GDM1 (cell line): Measurements from ENCODE around the gene RELL2.

Experiments used
- DNase-seq: peaks from one replicate; lab custom pipeline; 2025; lab: John Stamatoyannopoulos, UW

RELL2 gene

DNA sequence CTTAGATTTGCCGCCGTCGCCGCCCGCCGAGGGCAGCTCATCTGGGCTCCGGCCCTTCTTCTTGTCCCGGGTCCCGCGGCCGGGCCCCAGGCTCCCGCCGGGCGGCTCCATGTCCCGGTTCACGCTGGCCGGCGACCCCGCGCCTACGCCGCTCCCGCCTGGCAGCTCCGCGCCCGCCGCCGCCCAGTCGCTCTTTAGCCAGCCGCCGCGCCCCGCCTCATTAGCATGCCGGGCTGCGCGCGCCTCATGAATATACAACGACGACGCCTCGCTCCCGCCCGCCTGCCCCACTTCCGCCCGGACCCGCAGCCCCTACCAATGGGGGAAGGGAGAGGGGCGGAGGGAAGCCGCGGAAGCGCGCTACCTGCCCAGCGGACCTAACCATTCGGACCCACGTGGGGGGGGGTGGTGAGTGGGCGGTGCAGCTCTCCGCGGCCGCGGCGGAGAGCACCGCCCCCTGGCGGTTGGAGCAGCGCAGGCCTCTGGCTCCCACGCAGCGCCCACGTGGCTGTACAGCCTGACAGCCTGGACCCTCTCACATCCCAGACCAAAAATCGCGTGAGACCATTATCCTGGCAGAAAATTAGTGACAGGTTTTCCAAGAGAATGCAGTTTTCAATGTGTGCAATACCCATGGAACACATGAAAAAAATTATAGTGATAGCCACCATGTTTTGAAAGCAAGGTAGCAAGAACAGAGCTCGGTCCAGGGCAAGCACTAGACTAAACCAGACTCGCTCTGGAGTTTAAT lies 17.8 kb upstream of the RELL2 start, which contains the start of gene DIAPH1:
Gene DIAPH1 (minus strand): TSS at position 197 of the 751 bp plus-strand sequence. CDS start 86 bp downstream, at position 111.
- peak; percentile 98 for DNase-seq

DNA sequence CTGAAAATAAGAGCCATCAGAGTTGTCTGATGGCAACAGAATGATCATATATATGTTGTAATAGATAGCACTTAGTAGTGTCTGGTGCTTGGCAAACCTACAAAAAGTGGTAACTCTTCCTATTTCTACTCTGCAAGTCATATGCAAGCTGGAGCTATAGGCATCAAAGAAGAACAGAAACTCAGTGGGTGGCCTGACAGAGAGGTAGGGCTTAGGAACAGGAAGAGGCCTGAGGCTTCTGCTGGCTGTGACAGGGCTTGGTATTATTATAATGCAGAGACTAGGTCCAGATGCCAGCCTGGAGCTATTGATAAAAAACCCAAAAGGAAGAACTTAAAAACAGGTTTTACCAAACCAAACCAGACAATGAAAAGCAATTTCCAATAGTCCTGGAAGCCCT lies 13.6 kb upstream of the RELL2 start:
- DNase-seq: no peak

DNA sequence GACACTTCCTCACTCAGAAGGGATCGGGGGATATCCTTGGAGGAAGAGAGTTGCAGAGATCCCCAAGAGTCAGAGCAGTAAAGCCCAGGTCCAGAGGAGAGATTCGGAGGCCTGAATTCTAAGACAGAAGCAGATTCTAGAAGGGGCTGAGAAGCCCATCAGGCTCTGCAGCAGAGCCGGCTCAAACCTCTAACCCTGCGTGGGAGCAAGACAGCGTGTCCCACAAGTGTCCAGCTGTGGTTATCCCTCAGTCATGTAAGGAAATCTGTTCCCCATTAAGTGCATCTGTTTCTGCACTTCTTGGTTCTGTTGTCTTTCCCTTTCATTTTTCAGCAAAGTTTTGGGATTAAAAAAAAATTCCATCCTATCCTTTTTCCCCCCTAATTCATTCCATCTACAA lies 13.2 kb upstream of the RELL2 start:
- no peak for DNase-seq

DNA sequence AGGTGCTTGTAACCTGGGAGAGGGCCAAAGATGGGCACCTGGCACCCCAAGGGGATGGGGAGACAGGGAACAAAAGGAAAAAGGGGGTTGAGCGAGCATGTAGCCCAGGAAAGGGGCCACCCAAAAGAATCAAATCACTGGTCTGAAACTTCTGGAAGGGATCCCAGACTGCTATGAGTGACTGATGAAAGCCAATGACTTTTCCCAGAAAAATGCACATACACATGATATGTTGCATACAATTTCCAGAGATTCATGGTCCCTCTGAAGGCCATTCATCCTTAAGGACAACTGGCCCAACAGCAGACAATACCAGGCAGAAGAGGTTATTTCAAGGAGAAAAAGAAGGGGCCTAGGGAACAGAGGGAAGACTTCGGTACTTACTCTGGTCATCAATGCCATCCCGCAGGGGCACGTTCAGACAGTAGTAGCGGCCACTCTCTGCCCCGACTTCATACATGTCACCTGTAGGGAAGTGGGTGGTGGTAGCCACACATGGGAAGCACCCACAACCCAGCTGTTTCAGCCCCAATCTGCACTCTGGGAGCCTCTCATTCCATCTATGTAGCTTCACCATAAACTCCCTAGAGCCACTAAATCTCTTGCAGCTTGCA lies 8.5 kb upstream of the RELL2 start:
- DNase-seq: no peak

DNA sequence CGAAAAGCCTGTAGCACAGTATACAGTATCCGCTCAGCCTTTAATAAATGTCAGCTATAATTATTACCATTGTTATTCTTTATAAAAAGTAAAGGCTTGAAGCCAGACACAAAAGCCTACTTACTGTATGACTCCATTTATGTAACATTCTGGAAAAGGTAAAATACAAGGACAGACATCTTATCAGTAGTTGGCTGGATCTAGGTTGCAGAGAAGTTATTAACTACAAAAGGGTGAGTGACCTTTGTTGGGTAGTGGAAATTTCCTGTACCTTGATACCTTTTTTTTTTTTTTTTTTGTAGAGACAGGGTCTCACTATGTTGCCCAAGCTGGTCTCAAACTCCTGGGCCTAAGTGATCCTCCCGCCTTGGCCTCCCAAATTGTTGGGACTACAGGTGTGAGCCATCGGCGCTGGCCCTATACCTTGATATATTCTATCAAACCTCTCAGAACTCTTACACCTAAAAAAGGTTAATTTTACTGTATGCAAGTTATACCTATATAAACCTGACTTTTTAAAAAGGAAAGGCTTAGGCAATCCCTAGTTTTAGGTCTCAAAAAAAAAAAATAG lies 6.1 kb upstream of the RELL2 start:
- DNase-seq: no peak

DNA sequence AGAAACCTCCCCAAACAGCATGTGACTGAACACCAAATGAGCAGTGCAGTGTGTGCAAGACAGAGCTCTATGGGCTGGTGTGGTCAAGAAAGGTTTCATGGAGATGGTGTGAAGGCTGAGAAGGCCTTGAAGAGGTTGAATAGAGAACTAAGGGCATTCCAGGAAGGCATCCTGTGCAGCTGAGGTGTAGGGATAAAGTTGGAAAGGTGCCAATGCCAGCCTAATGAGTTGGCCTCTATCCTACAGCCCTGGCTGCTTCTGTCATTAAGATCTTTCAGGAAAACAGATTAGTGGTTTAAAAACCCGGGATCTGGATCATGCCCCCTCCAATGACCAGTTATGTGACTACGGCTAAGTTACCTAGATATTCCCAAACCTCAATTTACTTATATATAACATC lies 4.1 kb upstream of the RELL2 start:
- DNase-seq: no peak

DNA sequence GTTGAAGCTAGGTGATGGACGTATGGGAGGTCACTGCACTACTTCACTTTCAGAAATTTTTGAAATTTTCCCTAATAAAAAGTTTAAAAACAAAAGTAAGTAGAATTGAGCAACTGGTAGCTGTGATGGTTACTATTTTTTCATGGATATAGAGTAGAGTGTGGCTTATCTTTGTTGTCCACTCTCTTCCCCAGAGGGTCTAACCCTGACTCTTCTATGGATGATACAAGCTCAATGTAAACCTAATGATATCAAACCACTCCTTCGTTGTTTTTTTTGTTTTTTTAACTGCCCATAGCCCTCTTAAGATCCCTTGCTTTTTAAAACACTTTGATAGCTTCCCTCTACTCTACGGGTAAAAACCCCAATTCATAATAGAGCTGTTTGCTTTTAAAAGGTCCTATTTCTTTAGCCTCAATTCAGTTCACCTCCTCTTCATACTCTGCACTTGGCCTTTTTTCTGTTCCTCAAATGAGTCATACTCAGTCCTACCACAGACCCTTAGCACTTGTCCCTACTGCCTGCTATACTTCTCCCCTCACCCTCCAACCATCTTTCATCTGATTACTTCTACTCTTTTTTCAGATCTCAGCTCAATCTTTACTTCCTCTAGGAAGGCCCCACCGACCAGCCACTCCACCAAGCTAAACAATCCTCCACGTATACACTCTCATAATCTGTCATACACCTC lies 2.8 kb upstream of the RELL2 start:
- no peak for DNase-seq

DNA sequence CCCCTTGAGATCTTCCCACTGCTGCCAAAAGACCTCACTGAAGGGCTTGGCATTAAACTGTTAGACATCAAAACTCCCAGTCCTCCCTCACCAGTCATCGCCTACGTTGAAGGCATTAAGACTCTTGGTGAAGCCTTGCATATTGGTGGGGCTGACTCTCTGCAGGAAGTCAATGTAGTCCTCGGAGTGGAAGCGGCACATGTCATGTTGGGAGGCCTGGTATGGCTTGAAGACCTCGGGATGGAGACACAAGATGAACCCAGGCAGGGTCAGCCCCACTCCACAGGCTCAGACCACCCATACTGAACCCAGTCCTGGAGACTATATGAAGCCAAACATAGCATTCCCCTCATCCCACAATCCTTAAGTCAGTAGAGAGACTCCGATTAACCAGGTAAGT lies 2.1 kb upstream of the RELL2 start:
- no peak for DNase-seq

DNA sequence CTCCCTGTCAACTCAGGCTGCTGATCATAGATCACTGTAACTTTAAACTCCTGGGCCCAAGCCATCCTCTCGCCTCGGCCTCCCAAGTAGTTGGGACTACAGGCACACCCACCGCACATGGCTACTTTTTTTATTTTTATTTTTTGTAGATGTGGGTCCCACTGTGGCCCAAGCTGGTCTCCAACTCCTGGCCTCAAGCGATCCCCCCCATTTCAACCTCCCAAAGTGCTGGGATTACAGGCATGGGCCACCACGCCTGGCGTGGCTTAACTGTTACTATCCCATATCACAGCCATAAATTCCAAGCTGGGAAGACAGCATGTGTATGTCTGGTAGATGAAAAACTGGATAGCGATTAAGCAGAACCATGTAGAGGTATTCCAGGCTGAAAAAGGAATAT lies 1.2 kb upstream of the RELL2 start:
- no peak for DNase-seq

DNA sequence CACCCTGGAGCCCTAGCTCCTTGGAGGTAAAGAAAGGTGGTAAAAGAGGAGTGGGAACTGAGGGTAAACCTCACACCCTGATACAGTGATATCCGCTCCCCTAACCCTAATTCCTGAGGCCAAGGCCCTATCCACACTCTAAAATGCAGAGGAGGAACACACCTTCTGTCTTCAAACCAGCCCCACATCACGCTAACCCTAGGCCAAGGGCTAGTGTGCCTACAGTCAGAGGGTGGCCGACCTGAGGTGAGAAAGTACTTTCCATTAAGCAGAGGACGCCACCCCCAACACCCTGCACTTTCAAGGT lies 738 bp upstream of the RELL2 start:
- no peak for DNase-seq

DNA sequence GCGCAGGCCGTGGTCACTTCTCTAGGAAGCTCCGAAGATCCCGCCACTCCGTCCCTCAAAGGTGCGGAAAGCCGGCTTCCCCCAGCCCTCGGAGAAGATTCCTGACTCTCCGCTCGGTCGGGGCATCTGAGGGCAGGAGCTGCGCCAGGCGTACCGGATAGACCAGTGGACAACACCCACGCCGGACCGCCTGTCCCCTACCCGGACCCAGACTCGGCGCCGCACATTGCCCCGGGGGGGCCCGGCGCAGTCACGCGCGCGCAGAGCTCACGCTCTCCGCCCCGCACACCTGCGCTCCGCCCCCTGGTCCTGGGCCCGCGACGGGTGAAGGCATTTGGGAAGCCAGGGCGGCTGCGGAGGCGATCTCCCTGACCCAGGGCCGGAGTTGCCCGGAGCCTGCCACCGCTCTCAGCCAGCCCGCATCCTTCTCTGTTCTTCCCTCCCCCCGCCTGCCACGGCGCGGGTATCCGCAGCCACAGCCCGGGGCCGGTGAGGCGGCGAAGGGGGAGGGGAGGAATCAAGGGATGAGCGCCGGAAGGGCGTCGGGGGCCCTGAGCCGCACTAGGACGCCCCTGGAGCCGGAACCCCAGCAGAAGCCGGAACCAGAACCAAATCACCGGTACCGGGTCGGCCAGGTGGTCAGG lies 448 bp downstream of the RELL2 start:
- no peak for DNase-seq

DNA sequence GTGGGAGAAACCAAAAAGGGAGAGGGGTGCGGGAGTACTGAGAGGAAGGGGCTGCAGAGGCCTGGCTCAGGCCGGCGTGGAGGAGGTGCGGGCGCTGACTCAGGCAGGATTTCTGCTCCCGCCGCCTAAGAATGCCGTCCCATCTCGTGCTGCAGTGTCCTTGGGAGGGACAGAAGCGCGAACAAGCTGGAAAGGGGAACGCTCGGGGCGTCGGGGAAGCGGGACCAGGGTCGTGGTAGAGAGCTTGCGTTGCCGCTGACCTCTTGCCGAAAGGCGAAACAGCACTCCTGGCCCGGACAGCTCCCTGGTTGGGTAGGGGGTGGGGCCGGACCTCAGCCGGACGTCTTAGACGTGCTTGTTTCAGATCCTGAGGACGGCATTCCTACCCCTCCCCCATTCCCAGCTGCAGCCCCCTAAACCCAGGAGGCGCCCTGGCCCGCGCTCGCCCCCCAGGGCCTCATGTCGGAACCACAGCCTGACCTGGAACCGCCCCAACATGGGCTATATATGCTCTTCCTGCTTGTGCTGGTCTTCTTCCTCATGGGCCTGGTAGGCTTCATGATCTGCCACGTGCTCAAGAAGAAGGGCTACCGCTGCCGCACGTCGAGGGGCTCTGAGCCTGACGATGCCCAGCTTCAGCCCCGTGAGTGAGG lies 1.1 kb downstream of the RELL2 start:
- peak; percentile 33 for DNase-seq

DNA sequence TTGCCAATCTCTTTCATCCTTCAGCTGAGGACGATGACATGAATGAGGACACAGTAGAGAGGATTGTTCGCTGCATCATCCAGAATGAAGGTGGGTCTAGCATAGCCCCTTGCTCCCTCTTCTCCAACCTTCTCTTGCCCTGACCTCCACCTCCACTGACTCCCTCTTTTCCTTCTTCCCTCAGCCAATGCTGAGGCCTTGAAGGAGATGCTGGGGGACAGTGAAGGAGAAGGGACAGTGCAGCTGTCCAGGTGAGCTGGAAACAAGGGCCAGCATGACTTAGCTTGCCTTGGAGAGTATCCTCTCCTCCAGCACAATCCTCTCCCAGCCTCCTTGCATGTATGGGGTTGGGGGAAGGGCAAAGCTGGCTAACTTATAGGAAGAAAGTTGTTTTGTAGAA lies 2.0 kb downstream of the RELL2 start:
- no peak for DNase-seq

DNA sequence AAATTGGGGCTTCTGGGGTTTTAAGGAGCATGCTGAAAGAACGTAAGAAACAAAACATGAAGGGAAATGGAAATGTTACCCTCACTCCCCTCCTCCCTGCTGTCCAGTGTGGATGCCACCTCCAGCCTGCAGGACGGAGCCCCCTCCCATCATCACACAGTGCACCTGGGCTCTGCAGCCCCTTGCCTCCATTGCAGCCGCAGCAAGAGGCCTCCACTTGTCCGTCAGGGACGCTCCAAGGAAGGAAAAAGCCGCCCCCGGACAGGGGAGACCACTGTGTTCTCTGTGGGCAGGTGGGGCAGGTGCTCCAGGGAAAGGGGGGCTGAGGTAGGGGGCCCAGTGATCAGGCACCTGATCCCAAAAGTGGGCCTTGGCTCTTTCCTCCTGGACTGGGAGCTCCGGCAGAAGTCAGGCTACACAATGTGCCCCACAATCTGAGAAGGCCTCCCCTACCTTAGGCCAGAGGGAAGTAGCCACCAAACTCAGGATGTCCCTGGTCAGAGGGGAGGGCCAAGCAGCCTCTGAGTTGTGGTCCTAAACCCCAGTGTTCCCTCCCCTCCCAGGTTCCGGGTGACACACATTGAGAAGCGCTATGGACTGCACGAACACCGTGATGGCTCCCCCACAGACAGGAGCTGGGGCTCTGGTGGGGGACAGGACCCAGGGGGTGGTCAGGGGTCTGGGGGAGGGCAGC lies 2.7 kb downstream of the RELL2 start:
- no peak for DNase-seq

DNA sequence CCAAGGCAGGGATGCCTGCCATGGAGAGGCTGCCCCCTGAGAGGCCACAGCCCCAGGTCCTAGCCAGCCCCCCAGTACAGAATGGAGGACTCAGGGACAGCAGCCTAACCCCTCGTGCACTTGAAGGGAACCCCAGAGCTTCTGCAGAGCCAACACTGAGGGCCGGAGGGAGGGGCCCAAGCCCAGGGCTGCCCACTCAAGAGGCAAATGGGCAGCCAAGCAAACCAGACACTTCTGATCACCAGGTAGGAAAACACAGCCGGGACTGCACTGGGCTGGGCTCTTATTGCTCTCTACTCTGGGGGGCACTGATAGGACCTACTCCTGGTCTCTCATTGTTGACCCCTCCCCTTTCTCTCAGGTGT lies 3.2 kb downstream of the RELL2 start:
- DNase-seq: no peak

DNA sequence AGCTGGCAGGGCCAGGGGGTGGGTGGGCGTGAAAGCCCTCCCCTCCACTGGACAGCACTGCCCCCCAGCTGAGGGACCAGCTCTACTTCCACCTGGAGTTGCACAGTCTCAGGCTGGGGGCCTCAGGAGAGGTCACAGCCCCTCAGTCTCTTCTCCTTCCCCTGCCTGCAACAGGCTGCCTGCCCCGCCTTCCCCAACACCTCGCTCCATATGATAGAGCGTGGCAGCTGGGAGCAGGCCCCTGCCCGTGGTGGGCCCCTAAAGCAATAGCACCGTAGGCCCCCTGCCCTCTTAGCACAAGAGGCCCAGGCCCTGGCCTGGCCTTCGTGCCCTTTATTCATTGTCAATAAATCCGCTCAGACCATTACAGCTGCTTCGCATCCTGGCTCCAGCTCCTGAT lies 3.9 kb downstream of the RELL2 start:
- no peak for DNase-seq

DNA sequence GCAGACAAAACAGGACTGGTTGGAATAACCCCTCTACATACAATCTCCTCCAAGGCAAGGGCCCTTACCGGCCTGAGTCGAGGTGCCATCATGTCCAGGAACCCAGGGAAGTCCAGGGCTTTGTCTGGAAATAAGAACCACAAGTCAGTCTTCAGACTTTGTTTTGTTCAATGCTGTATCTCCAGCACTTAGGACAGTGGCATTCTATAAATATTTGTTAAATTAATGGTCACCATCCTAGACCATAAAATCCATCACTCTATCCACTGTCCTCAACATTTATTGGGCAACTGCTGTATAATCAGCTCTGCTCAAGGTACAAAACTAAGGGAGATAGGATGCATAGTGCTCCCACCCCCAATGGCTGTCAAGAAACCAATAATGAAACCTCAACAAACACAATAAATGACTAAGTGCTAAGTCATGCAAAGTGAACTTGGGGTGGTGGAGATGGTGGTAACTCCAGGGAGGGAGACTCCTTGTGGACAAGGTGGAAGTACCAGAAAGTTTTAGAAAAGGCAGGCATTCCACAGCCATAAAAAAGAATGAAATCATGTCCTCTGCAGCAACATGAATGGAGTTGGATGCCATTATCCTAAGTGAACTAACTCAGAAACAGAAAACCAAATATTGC lies 5.0 kb downstream of the RELL2 start:
- peak; percentile 1 for DNase-seq

DNA sequence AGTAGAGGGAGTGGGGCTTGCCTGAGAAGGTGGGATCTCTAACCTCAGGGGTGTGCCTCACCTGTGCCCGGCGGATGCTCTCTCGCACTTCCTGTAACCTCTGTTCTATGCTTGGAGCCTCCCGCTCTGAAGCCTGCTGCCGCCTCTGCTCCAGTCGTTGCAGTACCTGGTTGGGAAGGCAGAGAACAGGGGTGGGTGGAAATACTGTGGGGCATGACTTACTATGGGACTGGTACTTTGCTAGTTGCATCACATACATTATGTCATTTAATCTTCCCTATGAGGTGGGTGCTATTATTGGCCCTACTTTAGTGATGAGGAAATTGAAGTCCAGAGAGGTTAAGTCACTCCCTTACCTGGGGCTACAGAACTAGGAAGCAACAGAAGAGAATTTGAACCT lies 9.2 kb downstream of the RELL2 start:
- no peak for DNase-seq

DNA sequence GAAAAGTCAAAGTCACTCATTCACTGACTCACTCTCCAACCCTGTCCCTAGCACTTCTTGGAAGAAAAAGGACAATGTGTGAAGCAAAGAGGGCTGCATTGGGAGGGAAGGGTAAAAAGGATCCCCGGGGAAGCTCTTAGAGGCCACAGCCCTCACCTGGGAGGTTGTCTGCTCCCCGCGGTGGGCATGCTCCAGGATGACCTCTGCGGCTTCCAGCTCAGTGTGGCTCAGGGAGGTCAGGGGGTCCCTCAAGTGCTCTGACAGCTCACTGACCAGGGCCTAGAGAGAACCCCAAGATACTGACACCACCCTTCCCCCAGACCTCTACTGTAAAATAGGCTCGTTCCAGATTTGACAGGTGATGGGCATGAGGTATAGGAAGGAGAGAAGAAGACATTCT lies 10.4 kb downstream of the RELL2 start:
- DNase-seq: no peak

DNA sequence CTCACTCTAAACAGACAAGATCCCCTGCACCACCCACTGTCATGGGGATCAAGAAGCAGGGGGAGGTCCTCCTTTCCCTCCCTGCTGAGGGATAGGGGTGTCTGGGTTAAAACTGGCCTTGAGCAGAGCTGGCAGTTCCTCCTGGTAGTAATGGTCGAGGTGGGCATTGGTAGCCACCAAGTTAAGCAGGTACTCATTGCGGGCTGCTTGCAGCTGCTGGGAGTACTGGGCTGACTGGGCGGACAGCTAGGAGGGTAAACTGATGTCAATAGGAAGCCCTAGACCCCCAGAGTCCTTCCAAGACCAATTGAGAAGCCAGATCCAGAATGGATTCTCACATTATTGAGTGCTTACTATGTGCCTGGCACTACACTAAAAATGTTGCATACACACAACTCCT lies 11.1 kb downstream of the RELL2 start:
- no peak for DNase-seq

DNA sequence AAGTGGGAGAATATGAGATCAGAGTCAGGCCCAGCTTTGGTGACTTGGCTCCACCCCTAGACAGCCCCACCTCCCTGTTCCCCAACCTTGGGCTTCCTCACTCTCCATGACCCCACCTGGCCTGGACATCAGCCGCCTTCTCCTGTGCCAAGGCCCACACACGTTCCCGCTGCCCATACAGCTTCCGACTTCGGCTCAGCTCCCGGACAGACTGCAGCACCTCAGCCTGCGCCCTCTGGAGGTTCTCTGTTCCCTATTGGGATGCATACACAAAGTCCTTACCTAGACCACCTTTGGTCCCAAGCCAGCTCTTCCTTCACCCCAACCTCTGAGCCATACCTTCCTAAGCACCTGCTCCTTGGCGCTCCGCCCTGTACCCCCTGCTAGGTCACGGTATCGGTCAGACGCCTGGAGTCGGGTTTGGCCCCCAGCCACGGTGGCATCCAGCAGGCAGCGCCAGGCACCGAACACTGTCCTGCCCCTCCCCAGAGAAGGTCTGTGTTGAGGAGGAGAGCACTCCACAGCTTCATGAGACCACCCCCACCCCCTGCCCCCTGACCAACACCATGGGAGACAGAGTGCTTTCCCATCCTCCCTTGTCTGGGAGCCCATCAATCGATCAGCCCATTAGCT lies 12.4 kb downstream of the RELL2 start:
- DNase-seq: no peak
